ENCODE results near the gene CRADD. TPM values are rescaled to one million over a fixed set of nuclear protein-coding genes. Genes with fewer than 3 reads are reported as not detected.

Gene CRADD
- total RNA-seq, 3 donors from 2014 or later = 24.0 to 49.8 (median 44.2) TPM

- H3K27ac ChIP-seq = no peak overlapping the region
- H3K27me3 ChIP-seq = no peaks in the 10 kb centered on the region
- H3K4me3 ChIP-seq = no peak overlapping the region
- TF ChIP-seq POLR2A (IDR thresholded peaks at IDR 0.05) (no peak), POLR2AphosphoS5 (IDR thresholded peaks at IDR 0.05) (no peak)
- TF ChIP-seq, protein P1, sequence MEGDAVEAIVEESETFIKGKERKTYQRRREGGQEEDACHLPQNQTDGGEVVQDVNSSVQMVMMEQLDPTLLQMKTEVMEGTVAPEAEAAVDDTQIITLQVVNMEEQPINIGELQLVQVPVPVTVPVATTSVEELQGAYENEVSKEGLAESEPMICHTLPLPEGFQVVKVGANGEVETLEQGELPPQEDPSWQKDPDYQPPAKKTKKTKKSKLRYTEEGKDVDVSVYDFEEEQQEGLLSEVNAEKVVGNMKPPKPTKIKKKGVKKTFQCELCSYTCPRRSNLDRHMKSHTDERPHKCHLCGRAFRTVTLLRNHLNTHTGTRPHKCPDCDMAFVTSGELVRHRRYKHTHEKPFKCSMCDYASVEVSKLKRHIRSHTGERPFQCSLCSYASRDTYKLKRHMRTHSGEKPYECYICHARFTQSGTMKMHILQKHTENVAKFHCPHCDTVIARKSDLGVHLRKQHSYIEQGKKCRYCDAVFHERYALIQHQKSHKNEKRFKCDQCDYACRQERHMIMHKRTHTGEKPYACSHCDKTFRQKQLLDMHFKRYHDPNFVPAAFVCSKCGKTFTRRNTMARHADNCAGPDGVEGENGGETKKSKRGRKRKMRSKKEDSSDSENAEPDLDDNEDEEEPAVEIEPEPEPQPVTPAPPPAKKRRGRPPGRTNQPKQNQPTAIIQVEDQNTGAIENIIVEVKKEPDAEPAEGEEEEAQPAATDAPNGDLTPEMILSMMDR (IDR thresholded peaks at IDR 0.05) = no peak
- intact Hi-C loops (cut with DNase I; ENCODE audit: low total_unique reads) = no loop called here
- H3K9me3 ChIP-seq = no peaks in the 10 kb centered on the region
- no peak for DNase-seq (ENCODE audit: low spot score in 2 of 2)
- no peaks in the 10 kb centered on the region for H3K4me1 ChIP-seq
- H3K36me3 ChIP-seq = no peaks in the 10 kb centered on the region
These were observed 6.2 kb downstream of the CRADD start for GRCh38 chr12:93683410-93683809.

DNA sequence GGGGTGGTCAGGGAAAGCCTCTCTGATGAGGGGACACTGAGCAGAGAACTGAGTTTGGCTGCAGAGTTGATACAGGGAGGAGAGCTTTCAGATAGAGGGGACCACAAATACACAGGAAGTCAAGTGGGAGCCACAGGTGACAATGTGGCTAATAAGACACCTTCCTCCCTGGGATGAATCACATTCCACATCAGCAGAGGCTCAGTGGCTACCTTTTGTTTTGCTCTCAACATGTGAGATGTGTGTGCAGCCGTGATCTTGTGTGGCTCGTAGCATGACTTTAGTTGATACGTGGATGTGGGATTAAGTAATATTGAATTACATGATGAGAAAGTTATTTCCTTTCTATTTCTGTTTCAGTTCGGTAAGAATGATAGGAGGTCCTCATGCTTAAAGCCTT is 7.5 kb downstream of the CRADD start:
- no peak for DNase-seq (ENCODE audit: low spot score in 2 of 2)
- Histone ChIP-seq H3K4me3 (peak overlapping the region in 1 of 3 donors; percentile 20), H3K9me3 (no peaks in the 10 kb centered on the region), H3K36me3 (no peaks in the 10 kb centered on the region), H3K27ac (no peak overlapping the region), H3K27me3 (no peaks in the 10 kb centered on the region), H3K4me1 (no peaks in the 10 kb centered on the region)
- intact Hi-C loops (cut with DNase I; ENCODE audit: low total_unique reads) = no loop called here
- TF ChIP-seq POLR2A (IDR thresholded peaks at IDR 0.05) = no peak
- TF ChIP-seq, protein P1 (IDR thresholded peaks at IDR 0.05) = no peak
- TF ChIP-seq POLR2AphosphoS5 (IDR thresholded peaks at IDR 0.05) = no peak

DNA sequence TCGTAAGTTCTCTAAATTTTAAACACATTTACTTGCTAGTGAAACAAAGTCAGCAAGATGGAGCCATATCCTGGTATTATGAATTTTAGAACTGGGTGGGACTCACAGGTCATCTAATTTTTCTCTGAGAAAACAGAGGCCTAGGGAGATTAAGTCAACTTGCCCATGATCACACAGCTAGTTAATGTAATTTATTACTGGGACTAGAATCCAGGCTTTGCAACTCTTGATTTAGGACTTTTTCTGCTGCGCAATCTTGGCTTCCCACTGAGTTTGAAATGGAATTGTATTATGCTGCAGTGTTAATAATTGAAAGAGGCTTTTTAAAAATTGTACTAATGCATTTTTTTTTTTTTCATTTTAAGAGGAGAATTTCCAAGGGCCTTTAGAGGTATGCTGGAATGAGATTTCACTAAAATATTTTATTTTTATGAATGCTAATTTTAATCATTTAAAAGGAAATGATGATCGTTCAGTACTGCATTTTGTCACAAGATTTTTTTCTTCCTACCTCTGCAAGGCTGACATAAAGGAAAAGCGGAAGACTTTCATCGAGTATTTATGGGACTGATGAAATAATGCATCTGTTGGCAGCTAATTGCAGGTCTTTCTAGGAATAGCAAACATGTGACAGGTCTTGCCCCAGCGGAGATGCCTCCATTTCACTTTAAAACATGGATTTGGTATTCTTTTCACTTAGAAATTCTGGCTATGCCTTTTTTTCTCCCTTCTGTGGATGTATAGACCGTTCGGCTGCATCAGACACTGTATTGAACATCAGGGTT is 9.6 kb downstream of the CRADD start:
- intact Hi-C loops (cut with DNase I; ENCODE audit: low total_unique reads) = no loop called here
- no peak for DNase-seq (ENCODE audit: low spot score in 2 of 2)
- TF ChIP-seq POLR2AphosphoS5 (IDR thresholded peaks at IDR 0.05) (no peak), POLR2A (IDR thresholded peaks at IDR 0.05) (no peak)
- TF ChIP-seq, protein P1 (IDR thresholded peaks at IDR 0.05) = no peak
- Histone ChIP-seq H3K4me1 (no peaks in the 10 kb centered on the region), H3K27me3 (no peaks in the 10 kb centered on the region), H3K4me3 (no peak overlapping the region), H3K27ac (no peak overlapping the region), H3K9me3 (no peaks in the 10 kb centered on the region), H3K36me3 (no peaks in the 10 kb centered on the region)

GRCh38 chr12:93689076-93689834 is 12.1 kb downstream of the CRADD start:
- no peak for DNase-seq (ENCODE audit: low spot score in 2 of 2)
- TF ChIP-seq POLR2A (IDR thresholded peaks at IDR 0.05) (no peak), POLR2AphosphoS5 (IDR thresholded peaks at IDR 0.05) (no peak)
- TF ChIP-seq, protein P1 (IDR thresholded peaks at IDR 0.05) = no peak
- no peak overlapping the region for H3K4me3 ChIP-seq
- no peaks in the 10 kb centered on the region for H3K27me3 ChIP-seq
- no peaks in the 10 kb centered on the region for H3K36me3 ChIP-seq
- H3K27ac ChIP-seq = no peak overlapping the region
- H3K9me3 ChIP-seq = no peaks in the 10 kb centered on the region
- H3K4me1 ChIP-seq = no peaks in the 10 kb centered on the region
- intact Hi-C loops (cut with DNase I; ENCODE audit: low total_unique reads) = no loop called here

DNA sequence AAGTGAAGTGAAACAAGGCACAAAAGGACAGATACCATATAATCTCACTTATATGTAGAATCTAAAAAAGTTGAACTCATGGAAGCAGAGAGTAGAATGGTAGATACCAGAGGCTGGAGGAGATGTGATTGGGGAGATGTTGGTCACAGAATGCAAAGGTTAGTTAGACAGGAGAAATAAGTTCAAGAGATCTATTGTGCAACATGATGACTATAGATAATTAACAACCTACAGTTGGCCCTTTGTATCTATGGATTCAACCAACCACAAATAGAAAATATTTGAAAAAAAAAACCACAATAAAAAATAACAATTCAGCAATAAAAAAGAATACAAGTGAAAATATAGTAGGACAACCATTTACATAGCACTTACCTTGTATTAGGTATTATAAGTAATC is 19.3 kb downstream of the CRADD start:
- intact Hi-C loops (cut with DNase I; ENCODE audit: low total_unique reads) = no loop called here
- H3K4me3 ChIP-seq = no peak overlapping the region
- no peak for TF ChIP-seq POLR2A (IDR thresholded peaks at IDR 0.05)
- no peak for TF ChIP-seq POLR2AphosphoS5 (IDR thresholded peaks at IDR 0.05)
- TF ChIP-seq, protein P1 (IDR thresholded peaks at IDR 0.05) = no peak
- DNase-seq (ENCODE audit: low spot score in 2 of 2) = no peak
- no peaks in the 10 kb centered on the region for H3K36me3 ChIP-seq
- no peaks in the 10 kb centered on the region for H3K4me1 ChIP-seq
- no peaks in the 10 kb centered on the region for H3K9me3 ChIP-seq
- H3K27ac ChIP-seq = no peak overlapping the region
- H3K27me3 ChIP-seq = no peaks in the 10 kb centered on the region
